Neural progenitor cell (in vitro differentiated cells): ENCODE measurements around the gene LHX1. TPM values are rescaled to one million over a fixed set of nuclear protein-coding genes. Genes with fewer than 3 reads are reported as not detected.

Experiments
- DNase-seq: peaks from one replicate; pipeline ENCODE4 v3.0.0-alpha.2; 2016; ENCODE audit warnings: low spot score
- H2AFZ ChIP-seq: fragments of 200-600 bp; sonication (generic); replicated peaks from 2 replicates; pipeline ENCODE4 v1.6.1; 2016; ENCODE audit warnings: antibody characterized with exemption
- H3F3A ChIP-seq: fragments of 200-600 bp; sonication (generic); 2 replicates; pipeline ENCODE4 v1.6.1; 2016; ENCODE audit warnings: antibody characterized with exemption, low read depth
- H3K27ac ChIP-seq: fragments of 200-600 bp; sonication (generic); 2 replicates; pipeline ENCODE4 v1.5.1; 2016; ENCODE audit warnings: mild to moderate bottlenecking
- H3K27me3 ChIP-seq: fragments of 200-600 bp; sonication (generic); 2 replicates; pipeline ENCODE4 v1.6.1; 2016; ENCODE audit warnings: mild to moderate bottlenecking, moderate library complexity
- H3K36me3 ChIP-seq: fragments of 200-600 bp; sonication (generic); 2 replicates; pipeline ENCODE4 v1.5.1; 2016
- H3K4me1 ChIP-seq: fragments of 200-600 bp; sonication (generic); 2 replicates; pipeline ENCODE4 v1.6.1; 2016; ENCODE audit warnings: mixed run types
- H3K4me2 ChIP-seq: fragments of 200-600 bp; sonication (generic); 2 replicates; pipeline ENCODE4 v1.6.1; 2016
- H3K4me3 ChIP-seq: fragments of 200-600 bp; sonication (generic); 2 replicates; pipeline ENCODE4 v1.5.1; 2016
- H3K79me2 ChIP-seq: fragments of 200-600 bp; sonication (generic); 2 replicates; pipeline ENCODE4 v1.6.1; 2016; ENCODE audit warnings: low read depth
- H3K9ac ChIP-seq: fragments of 200-600 bp; sonication (generic); 2 replicates; pipeline ENCODE4 v1.6.1; 2016
- H3K9me3 ChIP-seq: fragments of 200-600 bp; sonication (generic); 2 replicates; pipeline ENCODE4 v1.5.1; 2016; ENCODE audit warnings: low read depth
- H4K20me1 ChIP-seq: fragments of 200-600 bp; sonication (generic); 2 replicates; pipeline ENCODE4 v1.6.1; 2016; ENCODE audit warnings: low read depth
- H3K27ac Mint-ChIP-seq: 3 replicates; pipeline ENCODE4 v1.8.0; 2021; ENCODE audit warnings: mixed read lengths
- H3K27me3 Mint-ChIP-seq: 2 replicates; pipeline ENCODE4 v1.8.0; 2022; ENCODE audit warnings: low read depth, mild to moderate bottlenecking, inconsistent platforms, moderate library complexity, mixed read lengths; ENCODE audit not compliant: insufficient read depth
- H3K36me3 Mint-ChIP-seq: 3 replicates; pipeline ENCODE4 v1.8.0; 2021; ENCODE audit warnings: mixed read lengths
- H3K4me1 Mint-ChIP-seq: 3 replicates; pipeline ENCODE4 v1.8.0; 2021; ENCODE audit warnings: mixed read lengths
- H3K4me3 Mint-ChIP-seq: 3 replicates; pipeline ENCODE4 v1.8.0; 2021; ENCODE audit warnings: mild to moderate bottlenecking, moderate library complexity, mixed read lengths
- H3K9me3 Mint-ChIP-seq: 3 replicates; pipeline ENCODE4 v1.8.0; 2020; ENCODE audit warnings: mixed read lengths
- EZH2 ChIP-seq: fragments of 200-600 bp; sonication (generic); IDR thresholded peaks from 2 replicates; pipeline ENCODE4 v1.6.1; 2017; ENCODE audit warnings: antibody characterized with exemption, mild to moderate bottlenecking, moderate library complexity
- EZH2phosphoT487 ChIP-seq: fragments of 200-600 bp; sonication (generic); IDR thresholded peaks from 2 replicates; pipeline ENCODE4 v1.6.1; 2017; ENCODE audit warnings: antibody characterized with exemption
- total RNA-seq: library from RNA; depleted of rRNA; stranded (reverse); fragments of >200 nt; gene quantifications from 2 replicates; pipeline ENCODE4 v1.2.3, GENCODE V29; 2015; ENCODE audit warnings: low replicate concordance
- TF ChIP-seq, protein P1 (sequence below): fragments of 200-600 bp; sonication (generic); IDR thresholded peaks from 2 replicates; pipeline ENCODE4 v1.5.1; 2017; ENCODE audit warnings: antibody characterized with exemption, mild to moderate bottlenecking

LHX1 gene
- total RNA-seq, 1 donor from 2014 or later, result not detected

- peaks cover 27% of the 10 kb centered on the region for H3K79me2 ChIP-seq
- no peaks in the 10 kb centered on the region for H3K9me3 ChIP-seq
- H2AFZ ChIP-seq, result no peak overlapping the region
- peaks cover 17% of the 10 kb centered on the region for H4K20me1 ChIP-seq
- H3K4me2 ChIP-seq, result no peak overlapping the region
- no peaks in the 10 kb centered on the region for H3K27me3 Mint-ChIP-seq
- H3K36me3 Mint-ChIP-seq, result no peaks in the 10 kb centered on the region
- H3K27me3 ChIP-seq, result no peaks in the 10 kb centered on the region
- H3K27ac ChIP-seq, result no peak overlapping the region
- no peak overlapping the region for H3K4me3 ChIP-seq
- no peak overlapping the region for H3K27ac Mint-ChIP-seq
- peaks cover 42% of the 10 kb centered on the region for H3K4me1 ChIP-seq
- peak overlapping the region; percentile 10 for H3K9ac ChIP-seq
- H3K4me3 Mint-ChIP-seq, result no peak overlapping the region
- no peaks in the 10 kb centered on the region for H3K9me3 Mint-ChIP-seq
- peaks cover 25% of the 10 kb centered on the region for H3K4me1 Mint-ChIP-seq
- peaks cover 17% of the 10 kb centered on the region for H3F3A ChIP-seq
- TF ChIP-seq EZH2 (no peak), EZH2phosphoT487 (no peak)
- TF ChIP-seq, protein P1, sequence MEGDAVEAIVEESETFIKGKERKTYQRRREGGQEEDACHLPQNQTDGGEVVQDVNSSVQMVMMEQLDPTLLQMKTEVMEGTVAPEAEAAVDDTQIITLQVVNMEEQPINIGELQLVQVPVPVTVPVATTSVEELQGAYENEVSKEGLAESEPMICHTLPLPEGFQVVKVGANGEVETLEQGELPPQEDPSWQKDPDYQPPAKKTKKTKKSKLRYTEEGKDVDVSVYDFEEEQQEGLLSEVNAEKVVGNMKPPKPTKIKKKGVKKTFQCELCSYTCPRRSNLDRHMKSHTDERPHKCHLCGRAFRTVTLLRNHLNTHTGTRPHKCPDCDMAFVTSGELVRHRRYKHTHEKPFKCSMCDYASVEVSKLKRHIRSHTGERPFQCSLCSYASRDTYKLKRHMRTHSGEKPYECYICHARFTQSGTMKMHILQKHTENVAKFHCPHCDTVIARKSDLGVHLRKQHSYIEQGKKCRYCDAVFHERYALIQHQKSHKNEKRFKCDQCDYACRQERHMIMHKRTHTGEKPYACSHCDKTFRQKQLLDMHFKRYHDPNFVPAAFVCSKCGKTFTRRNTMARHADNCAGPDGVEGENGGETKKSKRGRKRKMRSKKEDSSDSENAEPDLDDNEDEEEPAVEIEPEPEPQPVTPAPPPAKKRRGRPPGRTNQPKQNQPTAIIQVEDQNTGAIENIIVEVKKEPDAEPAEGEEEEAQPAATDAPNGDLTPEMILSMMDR, result no peak
- DNase-seq, result no peak
- H3K36me3 ChIP-seq, result no peaks in the 10 kb centered on the region
These were observed 38.7 kb downstream of the LHX1 start for GRCh38 chr17:36975922-36976515.

GRCh38 chr17:36977066-36977465, 39.8 kb downstream of the LHX1 start:
- no peak overlapping the region for H2AFZ ChIP-seq
- H3K27ac Mint-ChIP-seq, result no peak overlapping the region
- H3K27ac ChIP-seq, result no peak overlapping the region
- no peaks in the 10 kb centered on the region for H3K27me3 Mint-ChIP-seq
- H3K4me2 ChIP-seq, result no peak overlapping the region
- H3K4me1 Mint-ChIP-seq, result peaks cover 22% of the 10 kb centered on the region
- no peaks in the 10 kb centered on the region for H3K9me3 ChIP-seq
- H3K79me2 ChIP-seq, result peaks cover 29% of the 10 kb centered on the region
- no peaks in the 10 kb centered on the region for H3K9me3 Mint-ChIP-seq
- peaks cover 11% of the 10 kb centered on the region for H3F3A ChIP-seq
- TF ChIP-seq EZH2, result no peak
- TF ChIP-seq, protein P1, result no peak
- no peak for TF ChIP-seq EZH2phosphoT487
- H3K4me3 ChIP-seq, result no peak overlapping the region
- H3K36me3 ChIP-seq, result no peaks in the 10 kb centered on the region
- no peak for DNase-seq
- H3K36me3 Mint-ChIP-seq, result no peaks in the 10 kb centered on the region
- no peak overlapping the region for H3K9ac ChIP-seq
- peaks cover 15% of the 10 kb centered on the region for H4K20me1 ChIP-seq
- peaks cover 35% of the 10 kb centered on the region for H3K4me1 ChIP-seq
- H3K27me3 ChIP-seq, result no peaks in the 10 kb centered on the region
- no peak overlapping the region for H3K4me3 Mint-ChIP-seq

GRCh38 chr17:36977568-36977967, 40.3 kb downstream of the LHX1 start:
- no peak for DNase-seq
- no peak overlapping the region for H3K4me2 ChIP-seq
- Mint-ChIP-seq H3K4me3 (no peak overlapping the region), H3K36me3 (peaks cover 1% of the 10 kb centered on the region), H3K27ac (no peak overlapping the region), H3K9me3 (no peaks in the 10 kb centered on the region), H3K27me3 (peaks cover 2% of the 10 kb centered on the region), H3K4me1 (peaks cover 19% of the 10 kb centered on the region)
- peaks cover 29% of the 10 kb centered on the region for H3K79me2 ChIP-seq
- H3K27me3 ChIP-seq, result no peaks in the 10 kb centered on the region
- H3K27ac ChIP-seq, result no peak overlapping the region
- no peak overlapping the region for H3K4me3 ChIP-seq
- TF ChIP-seq EZH2phosphoT487 (no peak), EZH2 (no peak)
- TF ChIP-seq, protein P1, result no peak
- peaks cover 30% of the 10 kb centered on the region for H3K4me1 ChIP-seq
- no peak overlapping the region for H2AFZ ChIP-seq
- no peaks in the 10 kb centered on the region for H3K9me3 ChIP-seq
- H4K20me1 ChIP-seq, result peaks cover 10% of the 10 kb centered on the region
- no peaks in the 10 kb centered on the region for H3K36me3 ChIP-seq
- no peak overlapping the region for H3K9ac ChIP-seq
- peaks cover 6% of the 10 kb centered on the region for H3F3A ChIP-seq
